ENCODE data around the gene MTUS2.

Gene MTUS2

GRCh38 chr13:29480893-29481525, 660.9 kb downstream of the MTUS2 start:
- Histone ChIP-seq H3K4me1 (ENCODE audit: control extremely low read depth in 1 of 4, control insufficient read depth in 4 of 4, insufficient read depth in 4 of 4, low read length in 3 of 4) (no peaks in the 10 kb centered on the region), H3K36me3 (ENCODE audit: control insufficient read depth in 4 of 4, insufficient read depth in 4 of 4, low read length in 3 of 4) (no peaks in the 10 kb centered on the region), H3K4me3 (ENCODE audit: control insufficient read depth in 1 of 7, extremely low read depth in 1 of 7, insufficient read depth in 4 of 7, low read depth in 2 of 7, low read length in 6 of 7) (no peak overlapping the region), H3K27me3 (replicated peaks in 2 of 5; ENCODE audit: control insufficient read depth in 4 of 5, insufficient read depth in 5 of 5, low read length in 4 of 5) (no peaks in the 10 kb centered on the region), H3K27ac (ENCODE audit: insufficient read depth in 1 of 2, low read depth in 1 of 2, low read length in 2 of 2, poor library complexity in 1 of 2, severe bottlenecking in 2 of 2) (no peak overlapping the region), H3K9me3 (ENCODE audit: control extremely low read depth in 1 of 5, control insufficient read depth in 4 of 5, insufficient read depth in 2 of 5, low read depth in 1 of 5, low read length in 4 of 5) (no peaks in the 10 kb centered on the region)
- POLR2A ChIA-PET, result no interaction called here
- 96% methylated on average over 7 of the region's 11 CpGs for WGBS (ENCODE audit: insufficient coverage)
- DNase-seq, result no peak
- CTCF ChIA-PET, result interaction anchor here (0.6 to 2.5 kb wide), 2 partner anchors 9 to 15 kb away, joined by 3 to 9 read pairs; no protein-coding TSS in a partner anchor

GRCh38 chr13:29481603-29482002, 661.5 kb downstream of the MTUS2 start:
- CTCF ChIA-PET, result interaction anchor here (0.6 to 2.5 kb wide), 3 partner anchors 10 to 15 kb away, joined by 3 to 9 read pairs (median 3); no protein-coding TSS in a partner anchor

GRCh38 chr13:29482504-29482903, 662.4 kb downstream of the MTUS2 start:
- no peak for DNase-seq
- H3K27me3 ChIP-seq (replicated peaks in 2 of 5; ENCODE audit: control insufficient read depth in 4 of 5, insufficient read depth in 5 of 5, low read length in 4 of 5), result no peaks in the 10 kb centered on the region
- H3K4me1 ChIP-seq (ENCODE audit: control extremely low read depth in 1 of 4, control insufficient read depth in 4 of 4, insufficient read depth in 4 of 4, low read length in 3 of 4), result no peaks in the 10 kb centered on the region
- WGBS (ENCODE audit: insufficient coverage), result no CpG with 5 or more reads among the region's 4 CpGs
- no peak overlapping the region for H3K4me3 ChIP-seq (ENCODE audit: control insufficient read depth in 1 of 7, extremely low read depth in 1 of 7, insufficient read depth in 4 of 7, low read depth in 2 of 7, low read length in 6 of 7)
- no peak overlapping the region for H3K27ac ChIP-seq (ENCODE audit: insufficient read depth in 1 of 2, low read depth in 1 of 2, low read length in 2 of 2, poor library complexity in 1 of 2, severe bottlenecking in 2 of 2)
- H3K36me3 ChIP-seq (ENCODE audit: control insufficient read depth in 4 of 4, insufficient read depth in 4 of 4, low read length in 3 of 4), result no peaks in the 10 kb centered on the region
- no peaks in the 10 kb centered on the region for H3K9me3 ChIP-seq (ENCODE audit: control extremely low read depth in 1 of 5, control insufficient read depth in 4 of 5, insufficient read depth in 2 of 5, low read depth in 1 of 5, low read length in 4 of 5)
- ChIA-PET CTCF (interaction anchor here (1.5 to 2.5 kb wide), 3 partner anchors 11 to 26 kb away, joined by 3 to 9 read pairs (median 4); no protein-coding TSS in a partner anchor), POLR2A (no interaction called here)

More at GRCh38 chr13:29481603-29482002, 661.5 kb downstream of the MTUS2 start:
- H3K9me3 ChIP-seq (ENCODE audit: control extremely low read depth in 1 of 5, control insufficient read depth in 4 of 5, insufficient read depth in 2 of 5, low read depth in 1 of 5, low read length in 4 of 5), result no peaks in the 10 kb centered on the region
- POLR2A ChIA-PET, result no interaction called here
- DNase-seq, result no peak
- no peaks in the 10 kb centered on the region for H3K36me3 ChIP-seq (ENCODE audit: control insufficient read depth in 4 of 4, insufficient read depth in 4 of 4, low read length in 3 of 4)
- no peaks in the 10 kb centered on the region for H3K27me3 ChIP-seq (replicated peaks in 2 of 5; ENCODE audit: control insufficient read depth in 4 of 5, insufficient read depth in 5 of 5, low read length in 4 of 5)
- WGBS (ENCODE audit: insufficient coverage), result 98% methylated on average over 4 of the region's 5 CpGs
- no peaks in the 10 kb centered on the region for H3K4me1 ChIP-seq (ENCODE audit: control extremely low read depth in 1 of 4, control insufficient read depth in 4 of 4, insufficient read depth in 4 of 4, low read length in 3 of 4)
- no peak overlapping the region for H3K27ac ChIP-seq (ENCODE audit: insufficient read depth in 1 of 2, low read depth in 1 of 2, low read length in 2 of 2, poor library complexity in 1 of 2, severe bottlenecking in 2 of 2)
- no peak overlapping the region for H3K4me3 ChIP-seq (ENCODE audit: control insufficient read depth in 1 of 7, extremely low read depth in 1 of 7, insufficient read depth in 4 of 7, low read depth in 2 of 7, low read length in 6 of 7)

- ChIA-PET POLR2A (no interaction called here), CTCF (interaction anchor here (1.5 to 1.8 kb wide), 2 partner anchors 15 to 25 kb away, joined by 3 to 4 read pairs; no protein-coding TSS in a partner anchor)
- 96% methylated on average over 15 of the region's 15 CpGs for WGBS (ENCODE audit: insufficient coverage)
- Histone ChIP-seq H3K36me3 (ENCODE audit: control insufficient read depth in 4 of 4, insufficient read depth in 4 of 4, low read length in 3 of 4) (no peaks in the 10 kb centered on the region), H3K27me3 (replicated peaks in 2 of 5; ENCODE audit: control insufficient read depth in 4 of 5, insufficient read depth in 5 of 5, low read length in 4 of 5) (no peaks in the 10 kb centered on the region), H3K9me3 (ENCODE audit: control extremely low read depth in 1 of 5, control insufficient read depth in 4 of 5, insufficient read depth in 2 of 5, low read depth in 1 of 5, low read length in 4 of 5) (no peaks in the 10 kb centered on the region), H3K27ac (ENCODE audit: insufficient read depth in 1 of 2, low read depth in 1 of 2, low read length in 2 of 2, poor library complexity in 1 of 2, severe bottlenecking in 2 of 2) (no peak overlapping the region), H3K4me1 (ENCODE audit: control extremely low read depth in 1 of 4, control insufficient read depth in 4 of 4, insufficient read depth in 4 of 4, low read length in 3 of 4) (no peaks in the 10 kb centered on the region), H3K4me3 (ENCODE audit: control insufficient read depth in 1 of 7, extremely low read depth in 1 of 7, insufficient read depth in 4 of 7, low read depth in 2 of 7, low read length in 6 of 7) (no peak overlapping the region)
- DNase-seq, result no peak
These were observed 663.1 kb downstream of the MTUS2 start for GRCh38 chr13:29483211-29483610.

- no peaks in the 10 kb centered on the region for H3K36me3 ChIP-seq (ENCODE audit: control insufficient read depth in 4 of 4, insufficient read depth in 4 of 4, low read length in 3 of 4)
- no peaks in the 10 kb centered on the region for H3K27me3 ChIP-seq (replicated peaks in 2 of 5; ENCODE audit: control insufficient read depth in 4 of 5, insufficient read depth in 5 of 5, low read length in 4 of 5)
- H3K4me3 ChIP-seq (ENCODE audit: control insufficient read depth in 1 of 7, extremely low read depth in 1 of 7, insufficient read depth in 4 of 7, low read depth in 2 of 7, low read length in 6 of 7), result no peak overlapping the region
- WGBS (ENCODE audit: insufficient coverage), result 100% methylated on average over 3 of the region's 4 CpGs
- DNase-seq, result no peak
- ChIA-PET CTCF (interaction anchor here (1.4 to 1.8 kb wide), 3 partner anchors 8 to 25 kb away, joined by 4 read pairs; no protein-coding TSS in a partner anchor), POLR2A (no interaction called here)
- no peak overlapping the region for H3K27ac ChIP-seq (ENCODE audit: insufficient read depth in 1 of 2, low read depth in 1 of 2, low read length in 2 of 2, poor library complexity in 1 of 2, severe bottlenecking in 2 of 2)
- no peaks in the 10 kb centered on the region for H3K9me3 ChIP-seq (ENCODE audit: control extremely low read depth in 1 of 5, control insufficient read depth in 4 of 5, insufficient read depth in 2 of 5, low read depth in 1 of 5, low read length in 4 of 5)
- H3K4me1 ChIP-seq (ENCODE audit: control extremely low read depth in 1 of 4, control insufficient read depth in 4 of 4, insufficient read depth in 4 of 4, low read length in 3 of 4), result no peaks in the 10 kb centered on the region
These were observed 663.5 kb downstream of the MTUS2 start for GRCh38 chr13:29483623-29484022.

- 96% methylated on average over 5 of the region's 7 CpGs for WGBS (ENCODE audit: insufficient coverage)
- H3K4me3 ChIP-seq (ENCODE audit: control insufficient read depth in 1 of 7, extremely low read depth in 1 of 7, insufficient read depth in 4 of 7, low read depth in 2 of 7, low read length in 6 of 7), result no peak overlapping the region
These were observed 664.1 kb downstream of the MTUS2 start for GRCh38 chr13:29484236-29484635.

GRCh38 chr13:29484796-29485195, 664.7 kb downstream of the MTUS2 start:
- Histone ChIP-seq H3K4me1 (ENCODE audit: control extremely low read depth in 1 of 4, control insufficient read depth in 4 of 4, insufficient read depth in 4 of 4, low read length in 3 of 4) (no peaks in the 10 kb centered on the region), H3K4me3 (ENCODE audit: control insufficient read depth in 1 of 7, extremely low read depth in 1 of 7, insufficient read depth in 4 of 7, low read depth in 2 of 7, low read length in 6 of 7) (no peak overlapping the region), H3K36me3 (ENCODE audit: control insufficient read depth in 4 of 4, insufficient read depth in 4 of 4, low read length in 3 of 4) (no peaks in the 10 kb centered on the region), H3K27ac (ENCODE audit: insufficient read depth in 1 of 2, low read depth in 1 of 2, low read length in 2 of 2, poor library complexity in 1 of 2, severe bottlenecking in 2 of 2) (no peak overlapping the region), H3K27me3 (replicated peaks in 2 of 5; ENCODE audit: control insufficient read depth in 4 of 5, insufficient read depth in 5 of 5, low read length in 4 of 5) (no peaks in the 10 kb centered on the region), H3K9me3 (ENCODE audit: control extremely low read depth in 1 of 5, control insufficient read depth in 4 of 5, insufficient read depth in 2 of 5, low read depth in 1 of 5, low read length in 4 of 5) (no peaks in the 10 kb centered on the region)
- WGBS (ENCODE audit: insufficient coverage), result 98% methylated on average over 6 of the region's 7 CpGs
- no peak for DNase-seq
- POLR2A ChIA-PET, result no interaction called here
- CTCF ChIA-PET, result interaction anchor here (1.4 to 1.7 kb wide), 3 partner anchors 10 to 23 kb away, joined by 3 to 4 read pairs (median 4); no protein-coding TSS in a partner anchor

More at GRCh38 chr13:29484236-29484635, 664.1 kb downstream of the MTUS2 start:
- ChIA-PET POLR2A (no interaction called here), CTCF (interaction anchor here (1.4 to 1.7 kb wide), 2 partner anchors 9 to 13 kb away, joined by 4 read pairs; no protein-coding TSS in a partner anchor)
- Histone ChIP-seq H3K9me3 (ENCODE audit: control extremely low read depth in 1 of 5, control insufficient read depth in 4 of 5, insufficient read depth in 2 of 5, low read depth in 1 of 5, low read length in 4 of 5) (no peaks in the 10 kb centered on the region), H3K27ac (ENCODE audit: insufficient read depth in 1 of 2, low read depth in 1 of 2, low read length in 2 of 2, poor library complexity in 1 of 2, severe bottlenecking in 2 of 2) (no peak overlapping the region), H3K36me3 (ENCODE audit: control insufficient read depth in 4 of 4, insufficient read depth in 4 of 4, low read length in 3 of 4) (no peaks in the 10 kb centered on the region), H3K27me3 (replicated peaks in 2 of 5; ENCODE audit: control insufficient read depth in 4 of 5, insufficient read depth in 5 of 5, low read length in 4 of 5) (no peaks in the 10 kb centered on the region), H3K4me1 (ENCODE audit: control extremely low read depth in 1 of 4, control insufficient read depth in 4 of 4, insufficient read depth in 4 of 4, low read length in 3 of 4) (no peaks in the 10 kb centered on the region)
- DNase-seq, result no peak

All from common myeloid progenitor, CD34-positive (primary cell).